Skin of body (tissue), 2 donors: ENCODE data around the gene RBMS1. TPM values are rescaled to one million over a fixed set of nuclear protein-coding genes. Genes with fewer than 3 reads are reported as not detected.
"Not testable (repeated sequence)": the region's sequence is repeated elsewhere in the genome, so short reads cannot be mapped to it uniquely, and the experiment has no call there.

ENCODE experiments used
- DNase-seq: peaks from one replicate; lab custom pipeline; 2025; lab: John Stamatoyannopoulos, UW
- total RNA-seq: library from RNA; depleted of rRNA; stranded (reverse); fragments of >200 nt; gene quantifications from one replicate; pipeline ENCODE4 v1.2.3, GENCODE V29; 2014

The RBMS1 gene
- total RNA-seq, 1 donor from 2014 or later = 112 TPM

DNA sequence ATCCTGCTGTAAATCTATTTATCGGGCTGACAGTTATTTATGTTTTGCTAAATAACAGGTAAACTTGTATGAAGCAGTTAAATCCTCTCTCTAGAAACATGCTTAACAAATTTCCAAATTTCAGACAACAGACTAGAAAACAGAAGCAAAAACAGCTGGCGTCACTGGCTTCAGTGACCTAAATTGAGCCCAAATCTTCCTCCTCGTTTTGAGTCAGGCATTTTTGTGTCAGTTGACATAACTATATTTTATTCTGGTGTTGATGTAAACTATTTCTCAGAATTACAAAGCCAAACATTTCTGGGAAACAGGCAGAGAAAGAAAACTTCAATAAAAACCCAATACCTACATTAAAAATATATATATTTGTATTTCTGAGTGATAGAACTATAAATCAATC, 21.7 kb downstream of the RBMS1 start:
- DNase-seq = peak; percentile 36

DNA sequence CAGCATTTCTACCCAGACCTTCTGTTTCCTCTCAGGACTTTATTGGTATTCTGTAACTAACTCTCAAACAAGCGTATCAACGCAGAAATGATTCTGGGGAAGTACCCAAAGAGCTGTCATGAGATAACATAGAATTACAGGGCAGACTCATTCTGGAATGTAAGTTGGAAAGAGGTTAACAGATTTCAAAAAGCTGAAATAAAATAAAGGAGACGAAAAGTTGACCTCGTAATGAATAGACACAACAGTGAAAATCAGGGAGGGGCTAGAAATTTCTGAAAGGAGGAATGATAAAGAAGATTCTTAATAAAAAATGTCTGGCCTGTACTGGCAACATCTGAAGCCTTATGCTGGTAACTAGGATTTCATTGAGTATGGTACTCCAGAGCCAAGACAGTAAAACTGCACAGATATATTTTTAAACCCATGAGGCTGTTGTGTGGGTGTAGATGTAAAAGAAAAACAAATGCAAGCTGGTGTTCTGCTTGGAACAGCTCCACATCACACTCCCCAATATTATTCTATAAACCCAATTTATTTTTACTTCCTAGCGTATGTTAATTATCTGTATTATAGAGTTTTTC, 23.9 kb downstream of the RBMS1 start:
- DNase-seq = peak; percentile 19

DNA sequence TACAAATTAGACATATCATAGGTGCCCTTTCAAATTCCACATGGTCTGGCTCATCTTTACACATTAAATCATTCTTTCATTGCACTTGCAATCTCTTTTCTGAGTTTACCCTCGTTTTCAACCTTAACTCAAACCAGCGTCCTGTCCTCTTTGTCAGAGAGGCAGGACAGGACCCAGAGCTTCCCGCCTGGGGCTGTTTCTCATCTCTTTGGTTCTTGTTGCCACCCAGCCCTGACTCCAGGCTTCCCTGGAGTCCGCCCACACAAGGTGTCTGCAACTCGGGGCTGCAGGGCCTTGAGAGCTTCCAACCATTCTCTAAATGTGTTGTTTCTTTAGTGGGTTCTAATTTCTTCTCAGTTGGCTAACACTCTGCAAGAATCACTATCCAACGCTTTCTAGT, 24.4 kb downstream of the RBMS1 start:
- no peak for DNase-seq

DNA sequence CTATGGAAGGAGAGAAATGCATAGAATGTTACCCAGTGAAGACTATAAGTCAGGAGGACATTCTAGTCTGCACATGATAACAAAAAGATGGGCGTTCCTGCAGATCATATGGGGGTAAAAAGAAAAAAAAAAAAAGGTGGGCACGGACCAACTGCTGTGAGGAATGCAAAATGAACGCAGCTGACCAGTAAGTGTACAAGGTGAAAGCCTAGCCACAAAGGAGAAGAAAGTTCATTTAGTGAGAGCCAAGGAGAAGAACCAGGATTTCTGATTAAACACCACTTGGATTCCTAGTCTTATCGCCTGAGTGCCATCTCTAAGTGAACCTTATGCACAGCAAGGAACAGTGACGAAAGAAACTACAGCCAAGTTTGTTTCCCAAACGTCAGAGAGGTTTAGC, 26.5 kb downstream of the RBMS1 start:
- DNase-seq = no peak

DNA sequence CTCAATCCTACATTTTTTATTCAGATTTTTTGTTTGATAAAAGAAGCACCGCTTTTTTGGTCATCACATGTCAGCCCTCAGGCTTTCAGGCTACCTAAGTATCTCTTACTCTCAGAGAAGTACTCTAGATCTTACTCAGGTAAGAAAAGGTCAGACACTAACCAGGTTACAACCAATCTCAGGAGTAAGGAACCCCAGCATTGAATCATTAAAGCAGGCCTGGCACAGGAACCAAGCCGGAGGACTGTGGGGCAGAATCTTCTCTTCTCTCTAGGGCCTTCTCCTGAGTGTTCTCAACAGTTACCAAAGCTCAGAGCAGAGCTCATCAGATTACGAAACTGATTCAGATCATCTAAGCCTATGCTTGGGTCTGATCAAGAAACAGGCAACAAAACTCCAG, 28.2 kb downstream of the RBMS1 start:
- no peak for DNase-seq

DNA sequence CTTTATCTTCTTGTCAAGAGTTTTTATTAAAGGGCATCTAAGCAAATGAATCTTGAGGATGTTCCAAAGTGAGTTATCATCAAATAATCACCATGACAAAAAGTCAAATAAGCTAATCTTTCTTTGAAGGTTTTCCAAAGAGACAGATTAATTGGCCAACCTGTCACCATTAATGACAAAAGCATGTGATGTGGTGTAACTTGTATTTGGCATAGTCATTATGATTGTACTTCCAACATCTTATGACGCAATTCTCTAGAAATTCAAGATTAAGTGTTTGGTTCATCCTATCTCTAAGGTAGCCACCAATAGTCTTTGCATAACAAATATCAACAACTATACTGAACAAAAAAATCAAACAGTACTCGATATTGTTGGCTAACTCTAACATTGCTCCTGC, 28.6 kb downstream of the RBMS1 start:
- DNase-seq = no peak

DNA sequence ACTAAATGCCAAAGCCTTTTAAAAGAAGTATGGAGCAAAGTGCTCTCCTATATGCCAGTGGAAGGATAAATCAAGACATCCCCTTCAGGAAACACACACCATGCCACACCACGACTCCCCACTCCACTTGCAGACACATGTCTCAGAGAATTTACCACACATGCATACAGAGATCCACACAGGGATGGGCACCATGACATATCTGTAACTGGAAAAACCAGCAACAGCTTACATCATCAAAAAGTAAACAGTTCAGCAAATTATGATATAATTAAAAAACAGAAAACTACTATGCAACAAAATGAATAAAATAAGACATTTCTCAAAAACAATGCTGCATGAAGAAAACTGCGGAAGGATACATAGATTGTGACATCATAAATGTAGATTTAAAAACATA, 29.6 kb downstream of the RBMS1 start:
- DNase-seq = no peak

DNA sequence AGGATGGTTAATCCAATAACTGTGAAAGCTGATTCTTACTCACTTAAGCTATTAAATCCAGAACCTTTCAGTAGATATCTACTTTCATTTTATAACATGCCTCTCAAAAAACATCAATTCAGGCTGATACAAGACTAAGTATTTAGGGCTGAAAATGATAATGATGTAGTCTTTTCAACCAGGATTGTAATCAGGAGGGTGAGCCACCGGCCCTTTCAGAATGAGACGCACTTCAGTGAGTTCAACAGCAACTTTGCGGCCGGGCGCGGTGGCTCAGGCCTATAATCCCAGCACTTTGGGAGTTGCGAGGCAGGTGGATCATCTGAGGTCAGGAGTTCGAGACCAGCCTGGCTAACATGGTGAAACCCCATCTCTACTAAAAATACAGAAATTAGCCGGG, 30.4 kb downstream of the RBMS1 start:
- DNase-seq = no peak

DNA sequence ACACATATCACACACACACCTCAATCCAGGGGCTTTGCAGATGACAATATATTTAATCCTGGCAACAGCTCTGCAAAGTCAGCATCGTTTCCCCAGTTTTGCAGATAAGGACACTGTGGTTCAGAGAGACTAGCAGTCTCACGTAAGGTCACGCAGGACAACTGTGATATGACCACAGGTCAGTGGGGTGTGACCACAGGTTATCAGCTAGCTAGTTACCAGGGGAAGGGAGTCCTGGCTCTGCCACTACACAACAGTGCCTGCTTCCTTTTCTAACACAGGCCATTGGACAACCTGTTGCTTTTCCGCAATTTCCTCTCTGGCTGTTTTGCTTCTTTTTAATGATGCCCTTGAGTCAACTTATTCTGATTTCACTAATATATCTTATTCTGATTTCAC, 33.3 kb downstream of the RBMS1 start:
- DNase-seq = no peak

DNA sequence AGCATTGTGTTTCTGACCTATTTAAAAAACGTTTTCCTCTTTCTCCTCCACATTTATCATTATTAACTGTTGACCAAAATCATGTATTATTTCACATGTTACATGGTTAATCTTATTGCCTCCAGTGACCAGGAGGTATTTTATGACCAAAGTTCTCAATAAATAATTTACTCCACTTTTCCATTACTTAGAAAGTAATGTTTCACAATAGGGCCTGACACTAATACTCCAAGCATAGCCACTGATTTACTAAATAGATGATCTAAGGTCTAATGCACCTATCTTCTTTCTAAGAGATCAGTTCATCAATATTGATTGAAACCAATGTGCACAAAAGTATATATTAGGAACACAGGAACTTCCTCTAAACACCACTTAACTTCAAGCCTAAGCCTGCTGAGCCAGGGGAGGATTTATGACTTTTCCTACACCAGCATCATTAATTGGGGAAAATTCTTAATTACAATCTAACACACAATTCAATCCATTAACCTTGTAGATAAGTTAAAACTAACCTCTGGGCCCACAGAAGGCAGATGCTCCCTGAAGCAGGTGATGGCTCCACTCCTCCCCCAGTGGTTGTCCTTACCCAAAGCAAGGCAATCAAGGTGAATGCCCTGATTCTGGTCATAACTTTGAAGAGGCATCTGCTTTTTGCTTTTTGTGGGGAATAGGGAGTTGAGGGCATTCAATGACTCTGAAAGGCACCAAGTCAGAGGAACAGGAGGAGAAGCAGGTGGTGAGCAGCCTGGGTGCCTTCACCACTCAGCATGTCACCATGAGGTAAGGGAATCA, 33.9 kb downstream of the RBMS1 start:
- DNase-seq = no peak

DNA sequence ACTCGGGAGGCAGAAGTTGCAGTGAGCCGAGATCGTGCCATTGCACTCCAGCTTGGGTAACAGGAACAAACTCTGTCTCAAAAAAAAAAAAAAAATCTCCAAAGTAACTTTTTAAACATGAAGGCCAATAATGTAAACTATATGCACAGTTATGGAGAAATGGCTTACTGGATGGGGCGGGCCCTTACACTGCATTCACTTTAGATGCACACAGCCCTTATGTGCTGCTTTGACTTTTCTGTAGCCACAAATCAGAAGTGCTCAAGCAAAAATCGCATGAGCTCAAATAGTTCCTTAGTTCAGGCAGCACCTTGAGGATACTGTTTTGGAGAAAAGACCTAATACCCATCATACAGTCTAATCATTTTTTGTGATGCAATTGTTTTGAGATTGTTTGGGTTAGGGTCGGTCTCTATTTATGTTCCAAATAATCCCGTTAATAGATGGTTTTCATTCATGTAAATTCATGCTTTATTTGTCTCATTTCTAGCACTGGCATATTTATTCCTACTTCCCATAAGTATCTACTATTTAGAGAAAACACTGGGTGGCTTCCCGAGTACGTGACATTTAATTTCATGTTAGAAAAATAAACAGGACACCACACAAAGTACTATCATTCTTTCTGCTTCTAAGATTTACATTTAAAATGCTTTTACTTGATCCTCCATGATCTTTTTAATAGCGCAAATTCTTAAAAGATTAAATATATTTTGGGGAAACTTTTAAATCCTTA, 34.7 kb downstream of the RBMS1 start:
- DNase-seq = no peak

DNA sequence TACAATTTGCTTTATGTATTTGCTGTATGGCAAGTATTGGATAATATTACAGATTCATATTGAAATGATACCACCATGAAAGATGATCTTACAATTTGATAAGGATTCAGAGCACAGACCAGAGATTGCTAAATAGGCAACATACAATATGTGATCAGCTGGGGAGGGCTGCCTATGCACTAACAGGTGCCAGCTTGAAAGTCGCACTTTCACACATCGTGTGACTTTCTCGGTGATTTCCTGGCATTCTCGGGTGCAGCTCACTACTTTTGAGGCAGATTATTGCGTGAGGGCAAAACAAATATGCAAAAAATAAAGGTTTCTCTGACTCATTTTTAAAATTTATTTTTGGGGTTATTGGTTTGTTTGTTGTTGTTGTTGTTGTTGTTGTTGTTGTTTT, 36.0 kb downstream of the RBMS1 start:
- no peak for DNase-seq

DNA sequence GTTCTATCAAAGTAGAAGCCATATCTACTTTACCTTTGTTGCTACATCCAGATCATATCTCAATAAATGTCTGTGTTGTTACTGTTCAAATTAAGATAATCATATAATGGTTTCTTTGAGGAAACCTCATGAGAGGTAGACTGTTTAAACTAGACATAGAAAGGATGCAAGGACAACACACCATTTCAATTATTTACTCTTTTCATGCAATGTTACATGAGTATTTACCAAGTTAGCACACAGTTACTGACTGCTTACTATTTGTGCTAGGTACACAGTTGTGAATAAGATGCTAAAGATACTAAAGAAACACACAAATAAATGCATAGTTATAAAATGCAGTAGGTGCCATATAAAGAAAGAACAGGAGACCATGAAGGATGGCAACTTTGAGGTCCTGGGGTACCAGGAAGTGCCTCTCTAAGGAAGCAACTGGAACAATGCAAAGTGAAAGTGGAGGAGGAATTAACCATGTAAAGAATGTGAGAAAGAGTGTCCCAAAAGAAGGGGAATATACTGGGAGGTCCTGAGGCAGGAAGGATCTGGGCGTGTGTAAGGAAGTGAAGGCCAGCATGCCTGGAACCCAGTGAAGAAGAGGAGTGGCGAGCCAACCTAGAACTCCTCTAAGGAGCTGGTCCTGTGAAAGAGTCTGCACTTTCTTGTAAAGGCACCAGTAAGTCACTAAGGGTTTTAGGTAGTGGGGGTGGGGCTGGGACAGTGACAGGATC, 39.4 kb downstream of the RBMS1 start:
- no peak for DNase-seq

DNA sequence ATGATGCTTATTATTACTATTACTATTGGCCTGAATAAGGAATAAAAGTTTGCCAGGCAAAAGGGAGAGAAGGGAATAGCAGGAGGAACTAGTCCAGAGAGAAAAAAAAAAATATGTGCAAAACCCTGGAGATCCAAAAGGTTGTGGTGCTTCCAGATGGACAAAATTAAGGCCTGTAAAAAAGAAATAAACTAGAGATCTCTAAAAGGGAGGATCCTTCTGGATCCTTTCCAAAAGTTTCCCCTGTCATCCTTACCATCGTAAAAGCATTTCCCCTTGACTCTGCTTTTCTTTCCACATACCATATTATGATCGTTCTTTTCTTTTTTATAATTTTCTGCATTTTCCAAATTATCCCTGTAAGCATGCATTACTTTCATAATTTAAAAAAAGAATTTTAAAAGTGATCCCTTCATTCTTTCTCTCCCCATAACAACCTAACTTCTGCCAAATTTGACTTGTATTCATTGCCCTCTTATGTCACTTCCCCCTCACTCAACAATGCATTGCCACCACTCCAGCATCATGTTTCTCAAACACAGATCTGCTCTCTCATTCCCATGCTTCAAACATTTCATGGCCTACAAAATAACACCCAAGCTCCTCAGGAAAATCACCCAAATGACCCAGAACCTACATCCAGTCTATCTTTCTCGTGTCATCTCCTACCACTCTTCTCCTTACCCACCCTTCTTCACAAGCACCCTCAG, 40.3 kb downstream of the RBMS1 start:
- DNase-seq = no peak

DNA sequence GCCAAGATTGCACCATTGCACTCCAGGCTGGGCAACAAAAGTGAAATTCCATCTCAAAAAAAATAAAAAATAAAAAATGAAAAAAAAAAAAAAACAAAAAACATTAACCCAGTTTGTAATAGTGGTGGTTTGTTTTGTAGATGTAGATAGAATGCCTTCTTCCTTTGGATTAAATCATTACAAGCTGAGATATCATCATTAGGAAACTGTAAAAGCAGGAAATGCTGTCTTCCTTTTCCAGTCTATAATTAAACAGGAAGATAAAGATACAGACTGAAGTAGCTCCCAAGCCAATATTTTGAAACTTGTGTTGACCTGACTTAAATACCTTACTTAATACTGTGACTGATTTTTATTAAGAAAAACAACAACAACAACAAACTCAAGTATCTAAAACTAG, 43.1 kb downstream of the RBMS1 start:
- DNase-seq = no peak

DNA sequence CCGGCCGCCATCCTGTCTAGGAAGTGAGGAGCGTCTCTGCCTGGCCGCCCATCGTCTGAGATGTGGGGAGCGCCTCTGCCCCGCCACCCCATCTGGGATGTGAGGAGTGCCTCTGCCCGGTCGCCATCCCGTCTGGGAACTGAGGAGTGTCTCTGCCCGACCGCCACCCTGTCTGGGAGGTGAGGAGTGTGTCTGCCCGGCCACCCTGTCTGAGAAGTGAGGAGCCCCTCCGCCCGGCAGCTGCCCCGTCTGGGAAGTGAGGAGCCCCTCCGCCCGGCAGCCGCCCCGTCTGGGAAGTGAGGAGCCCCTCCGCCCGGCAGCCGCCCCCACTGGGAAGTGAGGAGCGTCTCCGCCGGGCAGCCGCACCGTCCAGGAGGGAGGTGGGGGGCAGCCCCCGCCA, 44.8 kb downstream of the RBMS1 start:
- DNase-seq = not testable (repeated sequence)

DNA sequence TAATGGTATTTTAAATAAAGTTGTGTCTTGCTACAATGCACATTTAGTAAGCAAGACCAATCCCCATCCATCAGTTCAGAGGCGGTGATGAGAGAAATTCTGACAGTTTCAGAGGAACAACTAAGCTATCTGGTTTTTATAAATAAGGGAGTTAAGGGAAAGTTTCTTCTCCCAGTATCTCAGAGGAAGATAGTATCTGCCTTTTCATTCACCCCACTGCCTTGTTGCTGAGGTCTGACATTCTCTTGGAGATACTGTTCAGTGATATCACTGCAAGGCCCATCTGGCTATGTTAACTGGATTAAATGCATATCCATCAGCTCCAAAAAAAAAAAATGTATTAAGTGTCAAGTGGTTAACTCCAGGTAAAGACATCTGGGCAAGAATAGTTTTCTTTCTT, 47.9 kb downstream of the RBMS1 start:
- DNase-seq = no peak

DNA sequence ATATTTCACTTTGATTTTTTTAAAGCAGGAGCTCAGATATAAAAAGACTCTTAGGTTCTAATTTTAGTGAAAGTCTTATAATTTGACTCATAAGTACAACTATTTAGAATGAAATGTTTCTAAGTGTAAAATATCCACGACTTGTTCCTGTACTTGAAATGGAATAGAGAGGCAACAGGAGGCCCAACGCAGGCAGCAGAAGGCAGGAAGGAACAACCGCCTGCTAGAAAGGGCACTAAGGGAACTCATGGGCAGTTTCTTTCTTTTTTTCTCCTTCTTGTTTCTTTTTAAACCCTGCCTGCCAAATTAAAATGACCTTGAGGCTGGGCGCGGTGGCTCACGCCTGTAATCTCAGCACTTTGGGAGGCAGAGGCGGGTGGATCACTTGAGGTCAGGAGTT, 51.0 kb downstream of the RBMS1 start:
- DNase-seq = no peak

DNA sequence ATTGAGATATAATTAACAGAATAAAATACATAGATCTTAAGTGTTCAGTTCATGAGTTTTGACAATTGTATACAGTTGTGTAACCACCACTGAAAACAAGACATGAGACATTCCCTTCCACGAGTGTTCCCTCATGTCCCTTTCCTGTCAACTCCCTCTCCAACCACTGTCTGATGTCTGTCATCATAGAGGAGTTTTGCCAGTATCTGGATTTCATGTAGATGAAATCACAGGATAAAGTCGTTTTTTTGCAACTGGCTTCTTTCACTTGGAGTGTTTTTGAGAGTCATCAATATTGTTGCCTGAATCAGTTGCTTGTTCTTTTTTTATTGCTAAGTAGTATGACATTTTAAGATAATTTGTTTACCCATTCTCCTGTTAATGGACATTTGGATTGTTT, 52.7 kb downstream of the RBMS1 start:
- DNase-seq = no peak

DNA sequence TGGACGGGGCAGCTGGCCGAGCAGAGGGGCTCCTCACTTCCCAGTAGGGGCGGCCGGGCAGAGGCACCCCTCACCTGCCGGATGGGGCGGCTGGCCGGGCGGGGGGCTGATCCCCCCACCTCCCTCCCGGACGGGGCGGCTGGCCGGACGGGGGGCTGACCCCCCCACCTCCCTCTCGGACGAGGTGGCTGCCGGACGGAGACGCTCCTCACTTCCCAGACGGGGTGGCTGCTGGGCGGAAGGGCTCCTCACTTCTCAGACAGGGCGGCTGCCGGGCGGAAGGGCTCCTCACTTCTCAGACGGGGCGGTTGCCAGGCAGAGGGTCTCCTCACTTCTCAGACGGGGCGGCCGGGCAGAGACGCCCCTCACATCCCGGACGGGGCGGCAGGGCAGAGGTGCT, 54.6 kb downstream of the RBMS1 start:
- not testable (repeated sequence) for DNase-seq

DNA sequence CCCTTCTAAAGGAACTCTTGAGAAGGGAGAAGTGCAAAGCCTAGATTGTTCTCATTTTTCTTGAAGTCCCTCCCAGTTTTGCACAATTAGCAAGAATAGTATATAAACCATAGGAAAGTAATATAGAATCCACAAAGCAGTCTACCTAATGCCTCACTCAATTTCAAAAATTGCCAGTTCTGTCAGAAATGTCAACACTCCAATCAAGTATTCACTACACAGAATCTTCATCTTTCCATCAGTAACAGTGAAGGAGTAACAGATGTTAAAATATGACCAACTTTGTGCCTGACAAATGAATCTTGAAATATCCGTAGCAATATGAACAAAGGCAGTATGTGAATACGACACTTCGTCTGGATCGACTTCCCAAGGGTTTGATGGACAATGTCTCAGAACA, 56.3 kb downstream of the RBMS1 start:
- no peak for DNase-seq
